D721Med (cell line): ENCODE data around the gene FLT1.

Source experiments
- DNase-seq: peaks from one replicate; pipeline ENCODE4 v3.0.0; 2011; ENCODE audit warnings: low spot score; ENCODE audit not compliant: insufficient read length
- FAIRE-seq: peaks from 2 replicates; lab custom pipeline; 2011; peaks lifted over from hg19 to GRCh38; lab: Jason Lieb, UNC
- CTCF ChIP-seq: IDR thresholded peaks from 2 replicates; pipeline ENCODE4 v1.5.1; 2012; ENCODE audit warnings: mild to moderate bottlenecking, control low read depth; ENCODE audit not compliant: insufficient read depth; ENCODE audit errors: missing control alignments

Gene FLT1

DNA sequence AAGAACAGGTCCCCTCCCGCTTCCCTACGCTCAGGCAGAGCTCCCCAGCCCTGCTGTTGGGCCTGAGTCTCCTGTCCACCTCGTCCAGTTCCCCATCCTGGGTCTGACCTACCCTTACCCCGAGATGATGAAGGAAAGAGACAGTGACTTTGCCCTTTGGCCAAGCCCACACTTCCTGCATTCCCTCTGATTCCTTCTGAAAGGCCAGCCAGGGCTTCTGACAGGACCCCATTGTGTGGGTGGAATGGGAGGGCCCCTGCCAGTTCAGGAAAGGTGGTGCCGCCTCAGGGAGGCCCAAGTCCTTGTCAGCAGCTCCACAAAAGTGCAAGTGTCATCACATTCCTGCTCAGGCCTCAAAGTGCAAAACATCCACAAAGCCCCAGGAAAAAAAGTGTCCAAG, 178.8 kb downstream of the FLT1 start:
- FAIRE-seq (no peak), DNase-seq (no peak)
- TF ChIP-seq CTCF, result no peak

DNA sequence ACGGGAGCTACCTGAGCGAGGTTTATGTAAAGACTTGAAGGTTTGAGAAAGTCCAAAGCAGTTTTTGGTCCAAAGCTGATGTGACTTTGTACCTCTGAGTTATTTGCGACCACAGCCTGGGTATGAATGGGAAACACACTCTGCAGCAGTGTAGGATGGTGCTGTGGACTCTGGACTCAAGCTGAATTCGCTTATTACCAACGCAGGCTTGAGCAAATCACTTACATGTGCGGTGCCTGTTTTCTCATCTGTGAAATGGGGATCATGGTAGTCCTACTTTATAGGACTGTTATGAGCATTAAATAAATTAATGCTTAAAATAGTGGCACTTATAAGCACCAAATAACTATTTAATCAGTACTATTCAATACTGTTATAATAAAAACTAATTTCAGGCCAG, 180.0 kb downstream of the FLT1 start:
- DNase-seq (no peak), FAIRE-seq (no peak)
- TF ChIP-seq CTCF, result no peak

DNA sequence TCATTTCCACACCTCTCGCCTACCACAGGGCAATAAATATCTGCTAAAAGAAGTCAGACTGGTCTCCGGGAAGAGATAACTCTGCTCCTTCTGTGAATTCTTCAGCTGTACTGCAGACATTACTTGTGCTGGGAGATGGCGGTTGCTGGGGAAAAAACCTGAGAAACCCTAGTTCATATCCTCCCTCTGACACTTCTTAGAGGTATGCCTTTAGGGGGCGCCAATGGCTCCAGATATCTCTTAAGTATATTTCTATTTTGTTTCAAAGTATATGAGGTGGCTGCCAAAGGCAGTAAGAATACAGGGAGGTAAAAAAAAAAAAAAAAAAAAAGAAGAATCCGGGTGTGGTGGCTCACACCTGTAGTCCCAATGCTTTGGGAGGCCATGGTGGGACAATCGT, 181.3 kb downstream of the FLT1 start:
- DNase-seq (no peak), FAIRE-seq (no peak)
- TF ChIP-seq CTCF, result no peak

DNA sequence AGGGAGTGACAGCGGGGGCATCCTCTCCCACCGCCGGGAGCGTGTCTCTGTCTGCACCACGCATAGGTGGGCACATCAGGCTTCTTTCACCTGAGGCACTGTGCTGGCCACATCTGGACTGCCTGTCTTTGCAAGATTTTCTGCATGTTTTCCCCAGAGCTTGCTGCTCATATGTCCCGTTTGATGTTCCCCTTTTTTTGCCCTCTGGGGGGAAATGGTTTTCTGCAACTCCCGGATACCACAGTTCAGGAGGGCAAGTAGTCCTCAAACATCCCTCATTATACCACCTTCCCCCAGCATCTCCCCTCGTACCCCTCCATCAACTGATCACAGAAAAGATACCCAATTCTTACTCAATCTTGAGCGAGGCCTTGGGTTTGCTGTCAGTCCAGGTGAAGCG, 188.6 kb downstream of the FLT1 start:
- no peak for DNase-seq
- TF ChIP-seq CTCF, result no peak
- no peak for FAIRE-seq

GRCh38 chr13:28301839-28302238, 193.1 kb downstream of the FLT1 start:
- no peak for TF ChIP-seq CTCF
- no peak for FAIRE-seq
- no peak for DNase-seq

GRCh38 chr13:28299916-28300315, 195.0 kb downstream of the FLT1 start:
- FAIRE-seq, result no peak
- TF ChIP-seq CTCF, result no peak
- DNase-seq, result no peak

- FAIRE-seq, result no peak
- no peak for TF ChIP-seq CTCF
- no peak for DNase-seq
These were observed 197.6 kb downstream of the FLT1 start for GRCh38 chr13:28297341-28297740.
